HG02973 (cell line): ENCODE results near the gene IFT81.
A peak's percentile ranks its signal among the peaks of the same experiment; 100 is the strongest.

Experiments used
- ATAC-seq: cut with Tn5 transposase; IDR thresholded peaks from one replicate; pipeline ENCODE4 v1.9.1; 2021; ENCODE audit warnings: moderate library complexity; ENCODE audit not compliant: unreplicated experiment

Gene IFT81

DNA sequence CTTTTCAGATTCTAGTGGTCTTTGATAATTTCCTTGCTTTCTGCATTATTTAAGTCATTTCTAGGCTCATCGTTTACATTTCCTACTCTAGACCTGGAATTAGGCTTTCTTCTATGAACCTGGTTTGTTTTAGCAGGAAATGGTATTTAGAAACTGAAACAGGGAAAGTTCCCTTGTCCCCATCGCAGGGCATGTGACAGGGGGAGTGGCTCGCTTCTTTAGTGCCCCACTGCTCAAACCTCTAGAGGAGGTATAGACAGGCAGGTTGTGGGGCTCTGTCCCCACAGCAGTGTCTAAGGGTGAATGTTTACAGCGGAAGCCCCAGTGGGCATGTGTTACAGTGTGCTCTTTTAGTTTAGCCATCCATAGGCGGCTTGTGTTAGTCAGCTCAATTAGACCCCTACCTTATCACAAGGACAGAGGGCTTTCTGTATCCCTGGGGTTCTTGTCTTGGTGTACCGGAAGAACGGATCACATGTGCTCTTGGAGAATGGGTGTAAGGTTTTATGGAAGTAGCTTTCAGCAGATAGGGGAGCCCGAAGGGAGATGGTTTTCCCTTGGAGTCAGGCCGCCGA lies 25.0 kb downstream of the IFT81 start:
- no peak for ATAC-seq

DNA sequence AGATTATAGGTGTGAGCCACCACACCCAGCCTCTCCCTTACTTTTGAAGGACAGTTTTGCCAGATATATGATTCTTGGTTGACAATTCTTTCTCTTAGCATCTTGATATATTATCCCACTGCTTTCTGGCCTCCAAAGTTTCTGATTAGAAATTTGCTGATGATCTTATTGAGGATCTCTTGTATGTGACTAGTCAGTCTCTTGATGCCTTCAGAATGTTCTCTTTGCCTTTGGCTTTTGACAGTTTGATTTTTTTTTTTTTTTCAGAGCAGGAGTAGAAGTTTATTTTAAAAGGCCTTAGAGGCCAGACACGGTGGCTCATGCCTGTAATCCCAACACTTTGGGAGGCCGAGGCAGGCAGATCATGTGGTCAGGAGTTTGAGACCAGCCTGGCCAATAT lies 32.6 kb downstream of the IFT81 start:
- ATAC-seq = no peak

DNA sequence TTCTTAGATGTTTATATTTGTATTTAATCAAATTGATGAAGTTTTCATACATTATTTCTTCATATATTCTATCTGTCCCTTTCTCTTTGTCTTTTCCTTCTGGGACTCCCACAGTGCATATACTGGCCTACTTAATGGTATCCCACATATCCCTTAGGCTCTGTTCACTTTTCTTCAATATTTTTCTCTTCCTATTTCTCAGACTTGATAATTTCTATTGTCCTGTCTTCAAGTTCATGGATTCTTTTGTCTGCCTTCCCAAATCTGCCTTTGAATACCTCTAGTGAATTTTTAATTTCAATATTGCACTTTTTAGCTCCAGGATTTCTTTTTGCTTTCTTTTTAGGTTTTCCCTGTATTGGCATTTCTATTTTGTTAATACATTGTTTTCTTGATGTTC lies 33.4 kb downstream of the IFT81 start:
- no peak for ATAC-seq

DNA sequence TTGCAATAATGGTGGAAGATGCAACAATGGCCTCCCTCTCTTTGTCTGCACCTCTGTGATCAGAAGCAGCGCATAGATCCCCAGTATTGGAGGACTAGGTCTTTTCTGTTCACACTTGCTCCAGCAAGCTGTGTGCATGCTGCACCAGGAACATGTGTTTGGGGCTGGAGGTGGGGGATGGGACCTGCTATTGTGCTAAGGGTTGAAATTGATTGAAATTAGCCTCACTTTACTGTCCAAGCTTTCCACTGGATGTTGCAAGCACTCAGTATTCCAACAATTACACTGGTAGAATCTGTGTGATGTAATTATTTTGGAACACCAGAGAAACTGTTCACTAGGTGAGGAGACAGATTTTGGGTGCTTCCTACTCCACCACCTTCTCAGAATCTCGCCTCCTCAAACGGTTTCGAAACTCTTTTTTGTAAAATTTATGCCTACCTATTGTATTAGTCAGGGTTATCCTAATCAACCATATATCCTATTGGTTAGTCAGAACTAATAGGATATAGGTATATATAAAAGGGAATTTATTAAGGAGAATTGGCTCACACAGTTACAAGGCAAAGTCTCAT lies 35.6 kb downstream of the IFT81 start:
- ATAC-seq = no peak

DNA sequence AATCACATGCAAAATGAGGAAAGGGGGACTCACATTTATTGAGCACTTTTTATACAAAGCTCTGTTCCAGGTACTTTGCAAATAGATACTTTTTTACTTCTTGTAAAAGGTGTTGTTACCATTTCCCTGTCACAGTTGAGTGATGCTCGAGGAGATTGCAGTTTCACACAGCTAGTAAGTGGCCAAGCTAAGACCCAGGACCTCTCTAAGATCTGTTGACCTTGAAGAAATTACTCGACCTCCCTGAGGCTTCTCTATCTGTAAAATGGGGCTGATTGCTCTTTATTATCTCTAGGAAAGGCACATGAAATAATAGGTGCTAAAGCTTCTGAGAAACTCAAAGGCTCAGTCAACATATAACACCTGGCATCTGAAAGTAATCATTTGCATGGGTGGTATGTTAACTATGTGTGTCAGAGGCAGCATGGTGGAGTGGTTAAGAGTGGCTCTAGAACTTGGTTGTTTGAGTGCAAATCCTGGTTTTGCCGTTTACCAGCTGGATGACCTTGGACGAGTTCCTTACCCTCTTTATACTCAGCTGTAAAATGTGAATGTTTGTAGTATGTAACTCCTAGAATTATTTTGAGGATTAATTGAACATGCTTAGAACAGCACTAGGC lies 41.5 kb downstream of the IFT81 start:
- peak; percentile 78 for ATAC-seq

DNA sequence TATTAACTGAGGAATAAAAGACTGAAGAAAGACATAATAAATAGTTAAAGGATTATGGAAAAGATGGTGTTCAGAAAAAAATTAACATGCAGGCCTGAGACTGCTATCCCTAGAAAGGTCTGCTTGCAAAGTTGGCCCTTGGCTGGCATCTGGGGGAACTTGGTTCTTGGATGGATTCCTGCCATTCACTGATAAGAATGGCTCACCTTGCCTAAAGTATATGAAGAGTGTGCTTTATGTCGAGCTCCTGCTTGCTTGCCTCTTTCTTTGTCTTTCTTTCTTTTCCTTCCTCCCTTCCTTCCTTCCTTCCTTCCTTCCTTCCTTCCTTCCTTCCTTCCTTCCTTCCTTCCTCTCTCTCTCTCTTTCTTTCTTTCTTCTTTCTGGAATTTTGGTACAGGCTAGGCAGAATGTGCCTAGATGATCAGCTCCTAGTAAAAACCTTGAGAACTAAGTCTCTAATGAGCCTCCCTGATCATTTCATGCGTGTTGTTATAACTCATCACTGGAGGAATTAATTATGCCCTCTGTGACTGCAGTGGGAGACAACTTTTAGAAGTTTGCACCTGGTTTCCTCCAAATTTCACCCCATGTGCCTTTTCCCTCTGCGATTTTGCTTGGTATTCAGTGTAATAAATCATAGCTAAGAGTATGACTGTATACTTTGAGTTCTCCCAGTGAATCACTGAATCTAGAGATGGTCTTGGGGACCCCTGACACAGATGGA lies 44.7 kb downstream of the IFT81 start:
- ATAC-seq = no peak

DNA sequence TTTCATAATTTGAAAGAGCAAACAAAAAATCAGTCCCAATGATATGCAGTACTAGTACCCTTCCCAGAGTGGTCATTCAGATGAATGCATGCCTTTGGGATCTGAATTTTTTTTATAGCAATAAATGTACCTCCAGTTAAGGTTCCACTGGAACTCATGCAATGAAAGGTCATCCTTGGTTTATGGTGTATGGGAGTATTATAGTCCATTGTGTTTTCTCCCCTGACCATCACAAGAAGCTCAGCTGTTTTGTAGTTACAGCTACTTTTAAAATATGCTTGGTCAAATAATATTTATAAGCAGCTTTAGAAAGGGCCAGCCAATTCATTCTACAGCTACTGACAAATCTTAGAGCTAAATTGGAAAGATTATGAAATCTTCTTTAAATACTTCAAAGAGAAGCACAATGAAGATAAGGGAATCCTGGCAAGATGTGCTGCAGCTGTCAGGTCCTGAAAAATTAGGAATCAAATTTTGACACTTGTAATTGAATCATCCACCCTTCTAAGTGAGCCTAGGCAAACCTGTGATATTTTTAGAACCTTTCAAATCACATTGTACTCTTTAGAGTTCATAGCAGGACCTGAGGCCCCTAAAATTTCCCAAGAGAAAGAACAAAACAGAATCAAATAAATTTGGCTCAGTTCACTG lies 46.5 kb downstream of the IFT81 start:
- ATAC-seq = no peak

DNA sequence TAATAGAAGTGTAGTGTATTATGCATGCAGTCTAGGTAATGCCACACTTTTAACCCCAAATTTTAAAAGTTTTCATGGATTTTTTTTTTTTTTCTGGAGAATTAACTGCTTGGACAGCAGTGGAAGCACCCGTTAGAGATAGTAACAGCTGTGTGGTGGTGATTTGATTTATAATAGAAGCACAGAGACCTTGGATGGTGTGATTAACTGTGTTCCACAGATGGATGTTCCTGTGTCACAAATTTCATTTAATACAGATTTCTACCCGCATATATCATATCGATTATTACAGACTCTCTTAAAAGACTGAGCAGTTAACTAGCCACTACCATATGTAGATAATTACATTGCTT lies 47.0 kb downstream of the IFT81 start:
- no peak for ATAC-seq

DNA sequence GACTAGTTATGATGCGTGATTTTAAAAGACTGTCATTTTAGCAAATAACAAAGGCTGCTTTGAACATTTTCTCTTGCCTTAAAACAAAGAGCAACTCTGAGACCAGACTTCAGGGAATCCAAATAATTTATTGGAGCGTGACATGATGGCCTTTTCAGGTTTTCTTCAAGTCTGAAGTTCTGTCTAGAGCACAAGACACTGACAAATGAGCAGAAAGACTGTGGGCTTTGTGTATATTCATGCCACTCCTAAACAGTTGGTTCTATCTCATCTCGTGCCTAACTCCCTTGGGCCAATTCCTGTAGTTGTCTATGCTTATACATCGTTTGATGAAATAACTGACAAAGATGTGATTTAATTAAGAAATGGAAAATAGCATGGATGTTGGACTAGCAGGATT lies 47.5 kb downstream of the IFT81 start:
- ATAC-seq = no peak

DNA sequence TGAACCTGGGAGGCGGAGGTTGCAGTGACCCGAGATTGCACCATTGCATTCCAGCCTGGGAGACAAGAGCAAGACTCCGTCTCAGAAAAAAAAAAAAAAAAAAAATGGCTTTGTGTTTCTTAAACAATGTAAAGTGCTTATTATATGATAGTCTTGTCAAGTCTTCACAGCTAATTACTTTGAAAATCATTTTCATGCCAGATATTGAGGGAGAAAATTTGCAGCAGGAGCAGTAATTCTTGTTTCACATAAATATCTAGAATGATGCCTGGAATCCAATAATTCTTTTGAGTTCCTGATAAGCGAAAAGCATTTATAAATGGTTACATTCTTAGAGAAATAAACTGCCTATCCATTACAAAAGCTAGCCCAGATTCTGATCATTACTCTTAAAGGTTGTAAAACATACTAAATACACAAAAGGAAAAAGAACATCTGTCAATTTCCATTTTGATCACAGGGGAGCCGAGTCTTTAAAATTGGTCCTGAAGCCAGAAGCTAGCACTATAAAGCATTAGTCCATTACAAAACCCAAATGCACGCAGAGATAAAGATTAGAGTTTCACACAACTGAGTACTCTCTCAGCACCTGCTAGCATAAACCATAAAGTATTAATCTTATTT lies 50.3 kb downstream of the IFT81 start:
- no peak for ATAC-seq

DNA sequence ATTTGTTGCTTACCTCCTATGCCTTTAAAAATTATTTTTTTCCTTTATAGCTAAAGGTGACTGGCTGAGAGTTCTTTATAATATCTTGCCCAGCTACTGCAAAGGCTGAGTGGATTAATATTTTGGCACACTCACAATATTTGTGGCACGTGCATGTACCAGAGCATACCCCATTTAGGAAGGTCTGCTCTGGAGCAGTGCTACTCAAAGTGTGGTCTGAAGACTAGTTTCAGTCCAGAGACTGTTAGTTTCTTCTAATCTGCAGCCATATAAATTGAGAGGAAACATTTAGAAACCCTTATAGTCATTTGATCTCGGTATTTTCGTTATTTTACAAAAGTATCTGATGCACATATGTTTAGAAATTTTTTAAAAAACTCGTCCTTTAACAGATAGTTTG lies 51.0 kb downstream of the IFT81 start:
- ATAC-seq = no peak

DNA sequence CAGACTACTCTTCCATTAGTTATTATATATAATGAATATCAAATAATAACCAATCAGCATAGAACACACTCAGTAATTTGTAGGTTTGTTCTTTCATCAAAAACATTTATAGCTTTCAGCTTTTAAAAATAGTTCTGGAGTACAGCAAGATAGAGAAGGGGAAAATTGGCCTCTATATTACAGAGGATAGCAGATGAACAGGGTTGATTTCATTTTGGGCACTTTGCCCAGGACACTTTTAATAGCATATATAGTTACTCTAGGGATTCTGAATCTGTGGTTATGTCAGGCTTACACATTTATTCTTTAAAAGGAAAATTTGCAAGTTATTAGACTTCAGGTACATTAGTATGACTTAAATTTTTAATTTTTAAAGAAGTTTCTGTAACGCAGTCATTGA lies 52.6 kb downstream of the IFT81 start:
- no peak for ATAC-seq

DNA sequence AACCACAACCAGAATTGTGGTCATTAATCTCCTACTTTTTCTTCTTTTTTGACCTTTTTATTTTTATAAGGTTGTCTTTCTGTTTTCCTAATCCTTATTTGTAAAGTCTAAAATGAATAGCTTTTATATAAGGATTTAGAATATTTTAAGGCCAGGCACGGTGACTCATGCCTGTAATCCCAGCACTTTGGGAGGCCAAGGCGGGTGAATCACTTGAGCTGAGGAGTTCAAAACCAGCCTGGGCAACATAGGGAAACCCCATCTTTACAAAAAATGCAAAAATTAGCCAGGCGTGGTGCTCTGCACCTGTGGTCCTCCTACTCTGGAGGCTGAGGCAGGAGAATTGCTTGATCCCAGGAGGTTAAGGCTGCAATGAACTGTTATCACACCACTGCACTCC lies 55.1 kb downstream of the IFT81 start:
- no peak for ATAC-seq

DNA sequence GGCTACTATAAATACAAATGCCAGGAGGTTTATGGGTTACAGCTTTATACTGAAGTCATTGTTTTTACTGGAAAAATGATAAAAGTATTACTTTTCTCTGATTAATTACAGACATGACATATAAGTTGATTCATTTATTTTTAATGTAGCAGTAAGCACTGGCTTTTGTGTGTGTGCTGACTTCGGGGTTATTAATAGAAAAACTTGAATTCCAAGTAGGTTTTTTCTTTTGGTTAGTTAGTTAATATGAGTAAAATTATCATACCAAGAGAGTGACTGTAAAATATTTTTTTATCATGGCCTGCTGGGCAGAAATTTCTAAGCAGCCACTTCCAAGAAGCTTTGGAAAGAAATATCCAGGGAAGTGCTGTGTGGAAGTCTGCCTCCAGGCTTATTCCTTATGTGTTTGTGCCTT lies 56.4 kb downstream of the IFT81 start:
- no peak for ATAC-seq

DNA sequence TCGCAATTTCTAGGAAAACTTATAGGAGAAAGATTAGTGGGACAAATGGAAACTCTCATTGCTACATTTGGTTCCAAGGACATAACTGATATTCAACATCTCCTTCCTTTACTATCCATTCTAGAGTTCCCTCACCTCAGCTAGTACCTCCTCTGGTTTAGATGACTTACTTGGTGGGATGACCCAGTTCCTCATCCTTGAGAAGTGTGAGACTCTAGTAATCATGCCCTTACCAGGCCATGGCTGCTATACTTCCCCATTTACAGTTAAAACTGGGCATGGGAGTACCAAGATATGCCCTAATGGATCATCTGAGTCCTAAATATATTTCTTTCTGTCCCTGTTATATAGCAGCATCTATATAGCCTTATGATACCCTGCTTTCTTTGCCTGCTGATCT lies 58.1 kb downstream of the IFT81 start:
- ATAC-seq = no peak

DNA sequence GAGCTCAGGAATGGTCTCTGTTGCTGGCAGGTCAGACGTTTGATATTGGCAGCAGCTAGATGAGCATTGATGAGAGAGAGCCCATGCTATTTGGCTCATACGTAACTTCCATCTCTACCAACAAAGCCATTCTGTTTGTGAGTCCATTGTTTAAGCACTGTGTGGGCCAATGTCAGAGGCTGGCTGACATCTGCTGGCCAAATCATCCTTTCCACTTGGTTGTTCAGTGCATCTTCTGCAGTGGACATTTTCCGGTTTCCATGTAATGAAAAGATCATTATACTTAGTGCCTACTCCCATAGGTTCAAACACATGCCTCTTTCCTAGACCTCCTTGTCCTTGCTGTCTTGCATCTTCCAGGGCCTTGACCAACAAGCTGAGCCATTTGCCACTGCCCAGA lies 59.2 kb downstream of the IFT81 start:
- ATAC-seq = no peak

DNA sequence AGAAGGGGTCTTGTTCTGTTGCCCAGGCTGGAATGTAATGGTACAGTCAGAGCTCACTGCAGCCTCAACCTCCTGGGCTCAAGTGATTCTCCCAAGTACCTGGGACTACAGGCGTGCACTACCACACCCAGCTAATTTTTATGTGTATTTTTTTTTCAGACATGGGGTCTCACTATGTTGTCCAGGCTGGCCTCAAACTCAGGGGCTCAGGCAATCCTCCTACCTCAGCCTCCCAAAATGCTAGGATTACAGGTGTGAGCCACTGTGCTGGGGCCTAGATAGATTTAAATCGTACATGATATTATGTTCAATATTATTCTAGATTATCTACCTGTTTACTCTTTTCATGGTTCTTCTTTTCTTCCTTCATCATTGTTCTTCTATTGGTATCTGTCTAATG lies 61.5 kb downstream of the IFT81 start:
- no peak for ATAC-seq

DNA sequence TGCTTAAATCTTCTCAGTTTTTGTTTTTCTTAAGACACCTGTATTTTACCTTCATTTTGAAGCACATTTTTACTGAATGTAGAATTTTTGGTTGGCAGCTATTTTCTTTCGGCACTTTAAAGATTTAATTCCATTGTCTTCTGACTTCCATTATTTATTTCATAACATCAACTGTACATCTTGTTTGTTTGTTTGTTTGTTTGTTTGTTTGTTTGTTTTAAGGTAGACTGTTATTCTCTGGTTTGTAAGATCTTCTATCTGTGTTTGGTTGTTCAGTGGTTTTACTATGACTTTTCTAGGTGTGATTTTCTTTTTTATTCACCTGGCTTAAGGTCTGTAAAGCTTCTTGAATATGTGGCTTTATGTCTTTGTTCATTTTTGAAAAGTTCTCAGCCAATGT lies 61.9 kb downstream of the IFT81 start:
- ATAC-seq = no peak

DNA sequence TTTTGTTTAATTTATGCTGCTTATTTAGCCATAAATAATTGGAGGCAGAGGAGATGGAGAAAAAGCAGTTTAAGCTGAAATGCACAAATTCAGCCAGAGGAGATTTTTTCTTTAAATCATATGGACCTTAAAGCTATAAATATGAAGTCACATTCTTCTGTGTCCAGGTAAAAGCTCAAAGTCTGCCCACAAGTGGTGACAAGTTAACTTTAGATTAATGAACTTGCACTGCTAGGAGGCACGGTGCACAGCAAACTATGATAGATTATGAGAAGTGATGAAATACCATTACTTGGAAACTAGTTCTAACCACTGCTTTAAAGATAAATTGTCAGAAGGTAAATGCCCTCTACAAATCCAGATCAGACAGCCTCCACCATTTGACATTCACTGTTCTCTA lies 69.0 kb downstream of the IFT81 start:
- ATAC-seq = no peak

DNA sequence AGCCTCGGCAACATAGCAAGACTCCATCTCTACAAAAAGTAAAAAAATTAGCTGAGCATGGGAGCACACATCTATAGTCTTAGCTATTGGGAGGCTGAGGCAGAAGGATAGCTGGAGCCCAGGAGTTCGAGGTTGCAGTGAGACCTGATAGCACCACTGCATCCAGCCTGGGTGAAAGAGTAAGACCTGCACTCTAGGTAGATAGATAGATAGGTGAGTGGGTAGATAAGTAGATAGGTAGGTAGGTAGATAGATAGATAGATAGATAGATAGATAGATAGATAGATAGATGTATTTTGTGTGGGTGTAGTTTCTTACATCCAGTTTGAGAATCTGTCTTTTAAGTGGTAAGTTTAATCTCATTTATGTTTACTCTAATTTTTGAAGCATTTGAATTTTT lies 72.8 kb downstream of the IFT81 start:
- ATAC-seq = no peak

DNA sequence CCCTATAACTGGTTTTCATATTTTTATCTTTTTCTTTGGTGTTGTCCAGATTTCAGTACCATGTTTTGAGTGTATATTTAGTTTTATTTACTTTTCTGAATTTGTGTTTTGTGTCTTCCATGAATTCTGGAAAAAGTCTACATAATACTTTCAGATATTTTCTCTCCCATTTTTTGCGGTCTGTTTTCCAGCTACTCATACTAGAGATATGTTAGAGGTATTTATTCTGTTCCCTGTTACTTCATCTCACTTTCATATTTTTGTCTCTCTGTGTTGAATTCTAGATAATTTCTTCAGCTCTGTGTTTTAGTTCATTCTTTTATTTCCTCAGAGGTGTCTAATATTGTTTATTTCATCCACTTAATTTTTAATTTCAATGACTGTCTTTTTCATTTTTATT lies 74.2 kb downstream of the IFT81 start:
- no peak for ATAC-seq
